Retinal pigment epithelial cell (primary cell): Measurements from ENCODE around the gene RPTOR.

Source experiments
- DNase-seq: peaks from one replicate; pipeline ENCODE4 v3.0.0-alpha.2; 2010; ENCODE audit warnings: low read depth
- H3K4me3 ChIP-seq: 2 replicates; pipeline ENCODE4 v1.5.1; 2011; ENCODE audit warnings: mild to moderate bottlenecking, low read length, control low read depth, moderate library complexity
- TF ChIP-seq, protein P1 (sequence below): conservative IDR thresholded peaks from 2 replicates; pipeline ENCODE4 v1.5.1; 2011; ENCODE audit warnings: low read depth, low read length, control low read depth, inconsistent platforms

The RPTOR gene

DNA sequence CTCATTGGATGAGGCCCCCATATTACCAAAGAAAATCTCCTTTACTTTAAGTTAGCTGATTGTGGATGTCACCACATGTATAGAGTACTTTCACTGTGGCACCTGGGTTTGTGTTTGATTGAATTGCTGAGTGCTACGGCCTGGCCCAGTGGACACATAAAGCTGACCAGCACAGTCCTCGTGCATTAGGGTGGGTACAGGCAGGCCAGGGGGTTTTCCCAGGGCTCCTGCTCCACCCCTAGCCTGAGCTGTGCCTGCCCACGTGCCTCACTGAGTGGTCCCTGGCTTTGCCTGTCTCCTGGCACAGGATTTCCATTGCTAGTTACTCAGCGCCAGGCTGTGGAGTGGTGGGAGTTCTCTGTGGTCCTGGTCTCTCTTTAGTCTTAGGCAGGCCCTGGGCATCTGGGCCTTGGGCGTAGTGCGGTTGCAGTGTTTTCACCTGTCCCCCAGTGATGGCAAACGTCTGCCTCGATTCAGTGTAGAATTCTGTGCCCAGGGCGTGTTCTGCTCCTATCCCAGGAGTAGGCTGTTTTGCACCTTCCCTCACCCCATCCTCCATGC is 86.0 kb downstream of the RPTOR start:
- TF ChIP-seq, protein P1, sequence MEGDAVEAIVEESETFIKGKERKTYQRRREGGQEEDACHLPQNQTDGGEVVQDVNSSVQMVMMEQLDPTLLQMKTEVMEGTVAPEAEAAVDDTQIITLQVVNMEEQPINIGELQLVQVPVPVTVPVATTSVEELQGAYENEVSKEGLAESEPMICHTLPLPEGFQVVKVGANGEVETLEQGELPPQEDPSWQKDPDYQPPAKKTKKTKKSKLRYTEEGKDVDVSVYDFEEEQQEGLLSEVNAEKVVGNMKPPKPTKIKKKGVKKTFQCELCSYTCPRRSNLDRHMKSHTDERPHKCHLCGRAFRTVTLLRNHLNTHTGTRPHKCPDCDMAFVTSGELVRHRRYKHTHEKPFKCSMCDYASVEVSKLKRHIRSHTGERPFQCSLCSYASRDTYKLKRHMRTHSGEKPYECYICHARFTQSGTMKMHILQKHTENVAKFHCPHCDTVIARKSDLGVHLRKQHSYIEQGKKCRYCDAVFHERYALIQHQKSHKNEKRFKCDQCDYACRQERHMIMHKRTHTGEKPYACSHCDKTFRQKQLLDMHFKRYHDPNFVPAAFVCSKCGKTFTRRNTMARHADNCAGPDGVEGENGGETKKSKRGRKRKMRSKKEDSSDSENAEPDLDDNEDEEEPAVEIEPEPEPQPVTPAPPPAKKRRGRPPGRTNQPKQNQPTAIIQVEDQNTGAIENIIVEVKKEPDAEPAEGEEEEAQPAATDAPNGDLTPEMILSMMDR = no peak
- no peak overlapping the region for H3K4me3 ChIP-seq
- no peak for DNase-seq

- TF ChIP-seq, protein P1 = no peak
- H3K4me3 ChIP-seq = no peak overlapping the region
- DNase-seq = no peak
These were observed 86.8 kb downstream of the RPTOR start for GRCh38 chr17:80631142-80632045.

DNA sequence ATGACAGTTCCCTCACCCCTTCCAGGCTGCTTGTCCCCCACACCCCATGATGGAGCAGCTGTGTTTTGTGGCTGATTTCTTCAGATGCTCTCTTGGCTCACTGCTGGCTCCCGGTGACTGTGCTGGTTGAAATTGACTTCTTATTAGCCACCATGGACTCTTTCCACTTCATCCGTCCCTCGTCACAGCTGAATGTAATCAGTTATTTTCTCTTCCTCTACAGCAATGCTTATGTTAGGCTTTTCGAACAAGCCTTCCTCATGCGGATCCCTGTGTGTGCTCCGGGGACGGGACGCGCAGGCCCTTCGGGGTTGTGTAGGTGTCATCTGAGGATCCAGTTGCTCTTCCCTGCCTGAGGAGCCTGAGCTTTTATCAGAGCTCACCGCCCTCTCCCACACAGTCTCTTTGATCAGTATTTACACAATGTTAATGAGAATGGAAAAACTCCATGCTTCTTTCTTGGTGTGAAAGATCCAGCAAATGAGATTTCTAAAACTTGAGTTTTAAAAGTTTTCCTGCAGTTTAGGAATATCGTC is 87.5 kb downstream of the RPTOR start:
- TF ChIP-seq, protein P1 = no peak

GRCh38 chr17:80633207-80633606 is 88.6 kb downstream of the RPTOR start:
- TF ChIP-seq, protein P1 = no peak
- no peak for DNase-seq
- no peak overlapping the region for H3K4me3 ChIP-seq

More for the DNA sequence above, 87.5 kb downstream of the RPTOR start:
- no peak for DNase-seq
- no peak overlapping the region for H3K4me3 ChIP-seq

GRCh38 chr17:80633994-80634566 is 89.4 kb downstream of the RPTOR start:
- no peak overlapping the region for H3K4me3 ChIP-seq
- TF ChIP-seq, protein P1 = no peak
- no peak for DNase-seq

DNA sequence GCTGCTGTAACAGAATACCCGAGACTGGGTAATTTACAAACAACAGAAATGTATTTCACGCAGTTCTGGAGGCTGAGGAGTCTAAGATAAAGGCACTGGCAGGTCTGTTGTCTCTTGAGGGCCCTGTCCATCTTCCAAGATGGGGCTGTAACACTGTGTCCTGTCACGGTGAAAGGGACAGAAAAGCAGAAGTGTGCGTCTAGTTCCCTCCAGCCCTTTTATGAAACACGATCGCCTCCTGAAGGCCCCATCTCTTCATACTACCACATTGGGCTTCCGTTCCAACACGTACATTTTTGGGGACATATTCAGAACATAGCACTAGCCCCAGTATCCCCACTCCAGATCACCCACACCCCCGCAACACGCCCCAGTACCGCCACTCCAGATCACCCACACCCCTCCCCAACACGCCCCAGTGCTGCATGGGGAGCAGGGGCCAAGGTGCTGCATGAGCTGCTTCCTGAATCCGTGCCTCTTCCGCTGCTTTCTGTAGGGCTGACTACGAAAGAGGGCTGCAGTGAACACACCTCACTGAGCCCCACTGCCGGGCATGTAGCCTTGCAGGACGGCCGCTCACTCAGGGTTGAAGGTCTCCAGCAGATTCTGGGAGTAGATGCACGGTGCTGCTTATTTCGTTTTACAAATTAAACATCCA is 91.9 kb downstream of the RPTOR start:
- TF ChIP-seq, protein P1 = no peak
- H3K4me3 ChIP-seq = no peak overlapping the region
- no peak for DNase-seq
